Glomerular visceral epithelial cell (primary cell): ENCODE measurements around the gene RTCB.

Source experiments
- DNase-seq: peaks from one replicate; pipeline ENCODE4 v3.0.0-alpha.2; 2016; ENCODE audit errors: extremely low spot score

RTCB gene

DNA sequence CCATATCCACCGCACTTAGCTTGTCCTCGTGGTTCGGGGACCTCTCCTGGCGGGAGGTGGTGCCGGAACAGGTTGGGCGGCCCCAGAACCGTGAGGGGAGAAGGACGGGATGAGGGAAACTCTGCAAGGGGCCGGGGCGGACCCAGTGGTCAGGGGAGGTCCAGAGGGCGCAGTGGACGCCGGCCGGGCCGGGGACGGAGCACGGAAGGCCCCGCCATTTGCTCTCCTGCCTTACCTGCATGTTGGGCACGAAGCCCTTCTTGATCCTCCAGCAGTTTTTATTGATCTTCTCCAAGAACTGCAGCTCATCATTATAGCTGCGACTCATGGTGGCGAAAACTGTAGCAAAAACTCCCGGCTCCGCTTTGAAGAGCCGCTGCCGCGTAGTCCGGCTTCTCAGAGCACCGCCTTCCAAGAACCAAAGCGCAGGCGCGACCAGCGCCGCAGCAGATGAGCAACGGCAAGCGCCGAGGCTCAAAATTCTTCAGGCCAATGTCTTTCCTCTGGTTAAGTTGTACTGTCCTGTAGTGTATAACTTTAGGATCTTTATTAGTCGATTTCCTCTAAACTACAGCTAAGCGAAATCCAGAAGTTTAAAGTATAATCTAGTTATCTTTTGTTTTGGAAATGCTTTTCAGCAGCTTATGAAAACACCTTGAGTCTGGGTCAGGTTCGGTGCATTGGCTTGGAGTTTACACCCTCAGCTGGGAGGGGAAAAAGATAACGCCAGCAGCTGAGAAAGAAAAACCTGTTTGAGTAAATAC, at the start of gene RTCB:
Gene RTCB (minus strand): TSS at position 419 of the 764 bp plus-strand sequence. CDS start 91 bp downstream, at position 328.
- peak; percentile 85 for DNase-seq

DNA sequence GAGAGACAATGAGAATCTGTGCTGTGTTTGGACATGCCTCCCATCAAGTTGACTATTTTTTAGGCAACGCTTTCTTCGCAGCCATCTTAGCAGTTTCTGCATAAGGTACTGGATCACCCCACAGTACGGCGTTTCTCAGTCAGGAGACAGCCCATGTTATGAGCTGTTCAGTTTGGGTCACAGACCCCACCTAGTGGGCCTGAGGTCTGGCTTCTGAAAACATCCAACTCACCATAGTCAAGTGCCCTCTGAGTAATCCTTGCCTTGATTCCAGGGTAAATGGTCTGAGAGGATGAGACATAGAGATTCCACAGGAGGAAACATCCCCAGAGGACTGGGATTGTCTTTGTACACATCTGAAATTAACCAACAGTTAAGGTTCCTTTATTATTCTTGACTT, 45.0 kb upstream of the RTCB start:
- DNase-seq = no peak

DNA sequence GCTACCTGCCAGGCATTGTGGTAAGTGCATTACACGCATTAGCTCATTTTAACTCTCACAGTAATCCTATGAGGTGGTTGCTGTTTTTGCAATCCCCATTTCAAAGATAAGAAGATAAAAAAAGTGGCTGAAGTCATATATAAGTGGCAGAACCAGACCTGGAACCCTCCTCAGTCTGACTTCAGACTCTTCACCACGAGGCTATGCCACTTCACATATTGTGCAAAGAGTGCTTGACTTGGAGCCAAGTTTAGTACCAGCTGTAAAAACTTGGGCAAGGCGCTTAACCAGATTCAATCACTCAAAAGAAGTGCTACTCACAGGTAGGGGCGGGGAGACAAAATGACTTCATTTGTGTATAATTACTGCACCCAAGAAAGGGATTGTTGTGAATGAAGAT, 36.9 kb upstream of the RTCB start:
- no peak for DNase-seq

DNA sequence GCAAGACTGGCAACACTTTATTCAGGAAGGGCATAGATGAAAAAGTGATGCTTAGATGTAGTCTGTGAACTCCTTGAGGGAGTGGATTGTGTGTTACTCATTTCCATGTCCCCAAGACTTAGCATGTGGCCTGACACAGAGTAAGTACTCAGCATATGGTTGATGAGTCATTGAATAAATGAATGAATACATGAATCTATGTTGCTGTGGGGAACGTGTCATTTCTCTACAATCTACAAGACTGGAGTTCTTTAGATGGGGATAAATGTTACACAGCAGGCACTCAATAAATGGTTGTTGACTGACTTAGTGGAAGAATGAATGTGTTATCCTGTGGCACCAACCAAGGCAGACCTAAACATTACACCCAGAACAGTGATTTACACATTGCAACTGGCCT, 34.3 kb upstream of the RTCB start:
- no peak for DNase-seq

DNA sequence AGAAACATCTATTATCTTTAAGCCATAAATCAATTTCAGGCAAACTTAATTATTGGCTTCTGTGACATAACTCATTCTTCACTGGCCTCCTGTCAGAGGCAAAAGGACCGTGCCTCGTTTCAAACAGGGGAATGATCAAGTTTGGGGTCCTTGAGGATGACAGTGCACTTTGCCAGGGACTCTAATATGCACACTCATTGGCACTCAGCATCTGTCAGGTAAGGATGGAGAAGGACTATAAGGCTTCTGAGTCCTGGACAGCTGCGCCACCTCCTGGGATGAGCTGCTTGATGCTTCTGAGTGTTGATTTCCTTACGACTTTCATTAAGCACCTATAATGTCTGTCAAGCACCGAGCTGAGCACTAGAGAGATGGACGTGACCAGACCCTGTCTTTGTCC, 32.0 kb upstream of the RTCB start:
- DNase-seq = peak; percentile 27

DNA sequence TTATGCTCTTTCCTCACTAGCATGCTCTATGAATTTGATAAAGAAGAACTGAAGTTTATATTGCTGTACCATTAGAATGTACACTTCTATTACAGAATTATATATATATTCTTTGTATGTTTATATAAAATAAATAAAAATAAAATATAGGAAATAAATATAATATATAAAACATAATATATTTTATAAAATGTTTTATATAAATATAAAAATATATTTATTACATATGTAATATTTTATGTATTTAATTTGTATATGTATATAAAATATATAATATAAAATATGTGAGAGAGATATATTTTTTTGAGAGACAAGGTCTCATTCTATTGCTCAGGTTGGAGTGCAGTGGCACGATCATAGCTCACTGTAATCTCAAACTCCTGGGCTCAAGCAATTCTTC, 18.3 kb upstream of the RTCB start:
- no peak for DNase-seq

DNA sequence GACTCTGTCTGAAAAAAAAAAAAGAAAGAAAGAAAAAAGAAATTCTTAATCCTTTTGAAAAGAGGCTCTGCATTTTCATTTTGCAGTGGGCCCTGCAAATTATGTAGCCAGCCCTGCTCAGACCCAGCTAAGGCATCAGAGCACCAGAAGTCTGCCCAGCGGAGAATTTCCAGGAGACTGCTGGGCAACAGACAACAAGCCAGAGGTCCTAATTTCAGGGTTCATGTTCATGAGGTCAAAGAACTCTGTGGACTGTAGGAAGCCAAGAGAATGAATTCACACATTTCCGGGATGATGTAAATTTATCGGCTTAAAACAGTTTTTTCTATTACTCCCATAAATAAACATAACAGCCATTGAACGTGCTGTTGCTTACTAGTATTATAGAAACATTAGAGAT, 14.8 kb upstream of the RTCB start:
- no peak for DNase-seq

DNA sequence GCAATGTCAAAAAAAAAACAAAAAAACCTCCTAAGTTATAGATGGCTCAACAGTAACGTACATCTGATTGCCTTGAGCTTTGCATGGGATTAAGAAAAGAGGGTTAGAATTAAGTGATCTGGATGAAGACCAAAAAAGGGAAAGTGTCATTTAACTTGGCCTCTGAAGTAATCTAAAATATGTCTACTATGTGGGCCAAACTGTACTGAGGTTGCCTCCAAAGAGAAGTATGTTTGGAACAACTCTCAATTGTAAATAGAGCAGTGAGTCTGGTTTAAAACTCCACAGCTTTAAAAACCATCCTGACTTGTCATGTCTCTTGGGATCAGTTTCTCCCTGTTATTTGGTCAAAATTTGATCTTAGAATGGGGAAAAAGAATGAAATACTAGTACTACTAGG, 11.6 kb upstream of the RTCB start:
- no peak for DNase-seq

DNA sequence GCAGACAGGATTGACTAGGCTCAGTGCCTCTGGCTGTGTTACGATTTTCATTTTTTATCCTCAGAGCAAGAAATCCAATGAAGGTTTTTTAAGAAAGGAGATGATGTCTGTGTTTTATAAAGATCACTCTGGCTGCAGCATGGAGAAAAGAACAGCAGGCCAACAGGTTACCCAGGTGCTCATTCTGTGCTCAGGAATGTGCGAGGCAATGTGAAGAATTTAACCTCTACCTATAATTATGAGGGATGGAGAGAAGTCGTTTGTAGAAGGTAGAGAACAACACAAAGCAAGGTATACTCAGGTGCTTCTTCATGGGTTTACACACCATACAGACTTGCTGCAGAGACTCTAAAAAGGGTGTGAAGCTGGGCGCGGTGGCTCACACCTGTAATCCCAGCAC, 10.0 kb upstream of the RTCB start:
- no peak for DNase-seq

DNA sequence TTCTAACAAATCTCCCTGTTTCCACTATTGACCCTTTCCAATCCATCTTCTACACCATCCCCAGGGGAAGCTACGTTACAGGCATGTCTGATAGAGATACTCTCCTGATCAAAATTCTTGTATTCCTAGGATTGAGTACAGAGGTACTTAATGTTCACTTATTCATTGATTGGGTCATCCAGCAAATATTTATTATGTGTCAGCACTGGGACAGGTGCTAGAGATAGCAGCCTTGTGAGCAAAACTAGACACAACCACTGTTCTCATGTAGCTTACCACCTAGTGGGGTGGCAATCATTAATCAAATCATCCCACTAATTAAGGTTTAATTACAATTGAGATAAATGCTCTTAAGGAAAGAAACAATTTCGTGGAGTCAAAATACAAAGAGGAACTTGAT, 9.4 kb upstream of the RTCB start:
- DNase-seq = no peak

DNA sequence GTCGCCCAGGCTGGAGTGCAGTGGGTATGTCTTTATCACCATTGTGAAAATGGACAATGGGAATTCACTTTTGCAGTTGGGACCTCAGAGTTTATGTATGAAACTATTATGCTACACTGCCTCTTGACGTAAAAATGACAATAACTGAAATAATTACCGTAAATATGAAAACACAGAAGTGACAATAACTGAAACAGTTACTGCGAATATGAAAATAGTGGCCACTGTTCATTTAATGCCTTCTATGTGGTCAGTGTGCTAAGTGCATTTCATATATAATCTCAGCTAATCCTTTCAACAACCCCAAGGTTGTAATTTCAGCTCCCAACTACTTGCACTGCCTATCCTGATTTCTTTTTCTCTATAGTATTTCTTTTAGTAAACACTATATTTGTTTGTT, 5.9 kb upstream of the RTCB start:
- no peak for DNase-seq

DNA sequence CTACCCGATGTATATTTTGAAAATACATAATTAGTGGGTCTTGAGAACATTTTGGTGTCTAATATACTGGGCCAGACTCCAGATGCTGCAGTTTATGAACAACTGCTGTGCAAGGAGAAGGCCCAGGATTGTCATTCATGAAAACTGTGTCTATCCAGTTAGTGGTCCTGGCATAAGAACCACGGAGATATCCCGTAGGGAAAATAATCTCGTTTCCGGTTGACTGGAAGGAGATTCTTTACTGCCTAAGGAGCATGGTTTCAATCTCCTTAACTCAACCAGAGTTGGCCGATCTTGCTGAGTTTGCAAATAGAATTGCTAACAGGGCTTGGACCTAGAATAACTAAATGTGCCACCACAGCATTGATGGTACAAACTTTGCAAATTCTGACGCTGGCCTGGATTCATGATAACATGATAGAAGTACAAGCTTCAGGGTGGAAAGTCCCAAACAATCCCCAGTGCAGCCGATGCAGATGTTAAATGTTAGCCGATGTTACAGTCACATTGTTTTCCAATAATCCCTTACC, 4.6 kb upstream of the RTCB start:
- no peak for DNase-seq

DNA sequence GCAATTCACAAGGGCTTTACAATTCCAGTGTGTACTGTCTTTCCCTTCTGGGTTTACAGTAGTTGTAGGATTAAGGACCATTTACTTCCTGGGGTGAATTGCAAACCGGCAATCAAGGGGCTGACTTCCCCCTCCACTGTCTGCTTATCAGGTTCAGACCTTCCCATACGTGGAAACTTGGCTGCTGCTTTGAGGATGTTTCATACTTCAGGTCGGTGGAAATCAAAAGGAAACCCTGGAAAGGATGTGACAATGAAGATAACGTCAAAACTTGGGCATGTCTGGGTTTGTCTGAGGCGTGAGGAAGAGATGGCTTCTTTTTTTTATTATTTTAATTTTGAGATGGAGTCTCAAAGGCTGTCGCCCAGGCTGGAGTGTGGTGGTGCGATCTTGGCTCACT, 2.1 kb upstream of the RTCB start:
- DNase-seq = no peak

DNA sequence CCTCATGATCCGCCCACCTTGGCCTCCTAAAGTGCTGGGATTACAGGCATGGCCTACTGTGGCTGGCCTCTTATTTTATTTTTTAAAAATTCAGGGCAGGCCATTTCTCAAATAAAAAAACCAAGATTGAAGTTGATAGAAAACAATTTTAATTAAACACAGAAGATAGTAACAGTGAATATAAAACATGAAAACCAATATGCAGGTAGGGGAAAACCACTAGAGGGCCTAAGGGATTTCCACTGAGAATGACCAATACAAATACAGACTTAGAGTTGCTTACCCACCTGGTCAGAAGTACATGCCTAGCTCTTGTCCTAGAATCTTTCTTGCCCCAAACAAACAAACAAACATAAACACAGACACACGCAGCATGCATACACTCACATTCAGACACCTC, 1.7 kb upstream of the RTCB start:
- DNase-seq = peak; percentile 11

DNA sequence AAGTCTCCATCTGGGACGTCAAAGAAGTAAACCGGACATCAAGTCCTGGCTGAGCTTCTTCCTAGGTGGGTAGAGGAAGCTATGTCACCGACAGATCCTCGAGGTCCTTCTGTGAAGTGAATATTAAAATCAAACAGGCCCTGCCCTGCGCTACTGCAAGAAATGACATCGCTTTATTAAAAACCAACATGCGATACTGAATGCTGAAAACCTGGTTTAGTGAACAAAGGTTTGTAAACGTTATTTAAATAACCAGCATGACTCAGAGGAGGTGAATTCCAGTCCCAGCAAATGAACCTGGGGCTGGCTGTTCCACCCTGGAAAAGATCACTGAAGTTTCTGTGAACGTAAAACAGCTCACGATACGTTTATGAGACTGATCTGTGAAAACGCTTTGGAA, 645 bp downstream of the RTCB start:
- no peak for DNase-seq

DNA sequence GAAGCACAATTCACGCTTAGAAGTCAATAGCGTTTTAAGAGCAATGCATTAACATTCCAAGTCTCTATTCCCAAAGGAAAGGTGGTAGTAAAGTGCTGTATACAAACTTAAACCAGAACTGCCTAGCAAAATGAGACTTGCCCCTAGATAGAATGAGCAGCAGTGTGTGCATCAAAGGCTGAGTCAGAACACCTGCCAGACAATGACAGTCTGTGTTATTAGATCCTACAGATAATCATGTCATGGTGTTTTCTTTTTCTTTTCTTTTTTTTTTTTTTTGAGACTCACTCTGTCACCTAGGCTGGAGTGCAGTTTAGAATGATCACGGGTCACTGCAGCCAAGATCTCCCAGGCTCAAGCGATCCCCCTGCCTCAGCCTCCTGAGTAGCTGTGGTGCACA, 1.6 kb downstream of the RTCB start:
- no peak for DNase-seq

DNA sequence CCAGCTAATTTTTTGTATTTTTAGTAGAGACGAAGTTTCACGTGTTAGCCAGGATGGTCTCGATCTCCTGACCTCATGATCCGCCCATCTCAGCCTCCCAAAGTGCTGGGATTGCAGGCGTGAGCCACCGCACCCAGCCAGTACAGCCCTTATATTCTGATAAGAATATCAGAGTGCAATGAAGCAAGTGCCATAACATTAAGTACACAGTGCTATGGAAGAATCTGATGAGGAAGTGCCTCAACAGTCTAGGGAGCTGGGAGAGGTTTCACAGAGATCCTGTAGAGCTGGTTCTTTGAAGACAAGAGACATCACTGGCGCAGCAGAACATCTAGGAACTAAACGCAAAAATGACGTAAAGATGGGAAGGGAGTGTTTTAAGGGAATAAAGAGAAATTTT, 2.1 kb downstream of the RTCB start:
- no peak for DNase-seq

DNA sequence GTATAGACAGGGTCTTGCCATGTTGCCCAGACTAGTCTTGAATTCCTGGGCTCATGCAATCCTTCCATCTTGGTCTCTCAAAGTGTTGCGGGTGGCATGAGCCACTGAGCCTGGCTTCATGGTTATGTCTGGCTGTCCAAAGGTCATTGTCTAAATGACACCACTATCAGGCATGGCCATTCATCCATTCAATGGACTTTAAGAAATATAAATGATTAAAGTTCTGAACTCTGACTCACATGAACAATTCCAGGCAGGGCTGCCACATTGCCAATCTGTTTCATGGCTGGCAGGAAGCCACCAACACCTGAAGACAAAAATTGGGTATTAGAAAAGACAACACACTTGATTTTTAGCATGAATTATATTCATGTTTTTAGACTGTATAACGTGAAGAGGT, 4.1 kb downstream of the RTCB start:
- DNase-seq = no peak

DNA sequence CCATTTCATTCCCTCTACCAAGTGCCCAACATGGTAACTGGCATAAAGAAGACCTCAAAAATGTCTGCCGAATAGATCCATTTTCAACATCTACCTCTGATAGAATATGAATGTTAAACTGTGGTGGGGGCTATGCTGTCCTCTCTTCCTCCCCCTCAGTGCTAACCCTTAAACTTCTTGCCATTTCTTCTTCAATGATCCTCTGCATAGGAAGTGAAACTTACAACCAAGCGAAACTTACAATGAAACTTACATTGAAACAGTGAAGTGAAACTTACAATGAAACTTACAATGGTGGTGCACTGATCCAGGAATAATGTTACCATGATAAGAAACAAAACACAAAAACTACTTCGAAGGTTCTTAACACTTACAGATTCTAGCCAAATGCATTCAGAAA, 4.7 kb downstream of the RTCB start:
- no peak for DNase-seq

DNA sequence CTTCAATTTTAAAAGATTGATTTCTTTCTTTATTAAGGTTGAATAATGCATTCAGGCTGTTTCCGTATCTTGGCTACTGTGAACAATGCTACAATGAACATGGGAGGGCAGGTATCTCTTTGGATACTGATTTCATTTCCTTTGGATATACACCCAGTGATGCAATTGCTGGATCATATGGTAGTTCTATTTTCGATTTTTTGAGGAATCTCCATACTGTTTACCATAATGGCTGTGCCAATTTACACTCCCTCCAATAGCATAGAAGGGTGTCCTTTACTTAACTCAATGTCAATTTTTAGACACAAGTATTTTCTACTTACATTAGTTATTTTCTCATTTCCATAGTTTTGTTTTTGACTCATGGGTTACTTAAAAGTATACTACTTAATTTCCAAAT, 8.0 kb downstream of the RTCB start:
- DNase-seq = no peak

DNA sequence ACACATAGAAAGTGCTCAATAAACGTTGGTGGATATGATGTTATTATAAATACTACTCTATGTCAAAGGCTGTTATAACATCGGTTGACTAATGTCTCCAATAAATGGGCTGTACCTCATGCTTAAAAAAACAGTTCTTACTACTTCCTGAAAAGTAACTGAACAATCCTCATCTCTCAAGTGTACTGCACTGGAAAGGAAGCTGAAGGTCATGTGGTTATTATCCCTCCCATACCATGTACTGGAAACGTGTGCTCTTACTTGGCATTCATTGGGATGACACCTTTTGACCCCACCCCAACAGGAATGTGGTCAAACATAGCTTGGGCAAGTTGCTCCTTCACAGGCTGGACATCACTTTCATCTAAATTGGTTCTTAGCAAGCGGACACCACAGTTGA, 10.6 kb downstream of the RTCB start:
- no peak for DNase-seq

DNA sequence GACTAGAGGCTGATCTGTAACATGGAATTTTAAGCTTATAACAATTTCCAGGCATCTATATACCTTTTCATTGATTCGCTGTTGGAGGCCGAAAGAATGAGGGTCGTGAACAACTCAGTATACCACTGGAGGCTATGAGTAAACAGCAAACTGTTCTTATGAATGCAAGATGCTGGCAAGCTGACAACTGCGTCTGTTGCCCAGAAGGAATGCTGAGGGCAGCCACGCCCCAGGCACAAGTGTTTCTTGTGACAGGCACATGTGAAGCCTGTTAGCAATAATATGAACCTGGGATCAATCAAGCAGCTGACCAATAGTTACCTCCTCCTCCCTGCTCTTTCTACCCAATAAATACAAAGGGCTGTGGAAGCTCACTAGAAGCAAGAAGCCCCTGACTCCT, 15.3 kb downstream of the RTCB start:
- no peak for DNase-seq

DNA sequence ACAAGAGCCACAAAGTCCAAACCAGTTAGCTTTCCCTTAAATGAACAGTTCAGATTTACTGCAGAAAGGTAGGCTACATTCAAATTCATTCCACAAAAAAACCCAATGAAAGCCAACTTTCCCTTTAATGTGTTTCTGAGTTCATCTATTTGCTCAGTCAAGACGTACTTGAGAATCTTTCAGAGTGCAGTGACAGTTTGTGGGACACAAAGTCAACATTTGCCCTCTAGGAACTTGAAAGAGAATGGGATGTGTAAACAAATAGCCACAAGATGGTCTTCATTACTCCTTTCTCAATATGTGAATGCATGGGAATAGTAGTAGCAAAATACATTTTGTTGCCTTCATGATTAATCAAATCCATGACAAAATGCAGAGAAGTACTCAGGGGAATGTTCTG, 15.8 kb downstream of the RTCB start:
- DNase-seq = no peak

DNA sequence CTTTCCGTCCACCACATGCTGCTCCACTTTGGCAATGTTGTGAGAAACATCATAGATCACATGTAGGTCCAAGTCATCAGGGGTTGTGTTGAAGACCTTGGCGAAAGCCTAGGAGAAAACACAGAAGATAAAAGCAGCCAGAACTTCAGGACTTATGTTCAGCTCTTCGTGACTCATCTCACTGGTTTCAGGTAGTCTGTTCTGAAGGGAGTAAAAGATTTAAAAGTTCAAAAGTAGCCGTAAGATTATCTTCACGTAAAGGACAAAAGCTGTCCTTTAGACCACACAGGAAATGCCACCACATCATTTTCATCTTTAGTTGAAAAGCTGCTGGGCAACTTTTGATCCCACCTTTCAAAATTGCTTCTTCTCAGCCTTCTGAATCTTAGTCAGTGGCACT, 16.9 kb downstream of the RTCB start:
- no peak for DNase-seq
